Measurements from ENCODE around the gene SMC6.

SMC6 gene

DNA sequence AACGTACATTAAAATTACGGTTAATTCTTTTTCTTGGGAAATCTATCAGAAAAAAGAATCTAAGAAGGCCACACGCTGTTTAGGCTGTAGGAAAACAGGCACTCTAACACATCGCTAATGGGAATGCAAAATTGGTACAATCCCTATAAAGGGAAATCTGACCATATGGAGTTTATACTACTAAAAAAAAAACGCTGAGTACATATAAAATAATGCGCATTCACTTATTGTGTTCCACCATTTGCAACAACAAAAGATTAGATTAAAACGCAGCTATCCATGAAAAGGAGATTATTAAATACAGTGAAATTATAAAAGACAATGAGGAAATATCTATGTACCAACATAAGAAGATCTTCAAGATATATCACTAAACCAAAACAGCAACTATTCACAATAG, 62.8 kb downstream of the SMC6 start:
- no peak for DNase-seq (ENCODE audit: low read depth)
- H3K4me3 ChIP-seq (ENCODE audit: low read length), result no peak overlapping the region
- TF ChIP-seq, protein P1, sequence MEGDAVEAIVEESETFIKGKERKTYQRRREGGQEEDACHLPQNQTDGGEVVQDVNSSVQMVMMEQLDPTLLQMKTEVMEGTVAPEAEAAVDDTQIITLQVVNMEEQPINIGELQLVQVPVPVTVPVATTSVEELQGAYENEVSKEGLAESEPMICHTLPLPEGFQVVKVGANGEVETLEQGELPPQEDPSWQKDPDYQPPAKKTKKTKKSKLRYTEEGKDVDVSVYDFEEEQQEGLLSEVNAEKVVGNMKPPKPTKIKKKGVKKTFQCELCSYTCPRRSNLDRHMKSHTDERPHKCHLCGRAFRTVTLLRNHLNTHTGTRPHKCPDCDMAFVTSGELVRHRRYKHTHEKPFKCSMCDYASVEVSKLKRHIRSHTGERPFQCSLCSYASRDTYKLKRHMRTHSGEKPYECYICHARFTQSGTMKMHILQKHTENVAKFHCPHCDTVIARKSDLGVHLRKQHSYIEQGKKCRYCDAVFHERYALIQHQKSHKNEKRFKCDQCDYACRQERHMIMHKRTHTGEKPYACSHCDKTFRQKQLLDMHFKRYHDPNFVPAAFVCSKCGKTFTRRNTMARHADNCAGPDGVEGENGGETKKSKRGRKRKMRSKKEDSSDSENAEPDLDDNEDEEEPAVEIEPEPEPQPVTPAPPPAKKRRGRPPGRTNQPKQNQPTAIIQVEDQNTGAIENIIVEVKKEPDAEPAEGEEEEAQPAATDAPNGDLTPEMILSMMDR (IDR thresholded peaks at IDR 0.05; ENCODE audit: insufficient read depth, low read depth, low read length, missing control alignments), result no peak

DNA sequence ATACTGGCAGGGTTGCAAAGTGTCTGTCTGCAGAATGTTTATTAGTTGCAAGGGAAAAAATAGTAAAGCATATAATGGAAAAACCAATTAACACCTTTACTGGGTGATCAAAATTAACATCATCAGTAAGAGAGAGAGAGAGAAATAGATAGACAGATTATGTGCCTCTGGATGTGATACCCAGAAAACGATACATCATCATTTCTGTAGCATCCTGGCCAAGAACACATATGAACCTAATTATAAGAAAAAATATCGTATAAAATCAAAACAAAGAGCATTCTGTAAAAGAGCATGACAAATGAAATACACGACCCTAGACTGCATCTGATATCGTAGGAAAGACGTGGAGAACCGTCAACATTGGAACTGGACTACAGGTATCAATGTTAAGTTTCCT, 64.6 kb downstream of the SMC6 start:
- TF ChIP-seq, protein P1 (IDR thresholded peaks at IDR 0.05; ENCODE audit: insufficient read depth, low read depth, low read length, missing control alignments), result no peak
- DNase-seq (ENCODE audit: low read depth), result no peak
- no peak overlapping the region for H3K4me3 ChIP-seq (ENCODE audit: low read length)

DNA sequence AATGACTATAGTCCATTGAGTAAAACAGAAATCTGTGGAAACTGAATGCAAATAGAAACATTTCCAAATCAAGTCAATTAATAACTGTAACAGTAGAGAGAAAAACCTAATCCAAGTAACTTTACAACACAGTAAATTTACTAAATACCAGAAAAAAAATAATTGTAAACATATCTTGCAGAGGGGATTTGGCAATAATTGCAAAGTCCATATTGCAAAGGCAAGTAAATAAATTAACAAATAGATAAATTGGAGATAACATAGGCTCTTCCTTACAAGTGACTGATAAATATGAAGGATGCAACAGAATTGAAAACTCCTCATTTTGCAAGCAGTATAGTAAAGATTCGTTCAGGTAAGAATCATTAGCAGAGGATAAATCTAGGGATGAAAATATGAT, 65.0 kb downstream of the SMC6 start:
- TF ChIP-seq, protein P1 (IDR thresholded peaks at IDR 0.05; ENCODE audit: insufficient read depth, low read depth, low read length, missing control alignments), result no peak
- DNase-seq (ENCODE audit: low read depth), result no peak
- no peak overlapping the region for H3K4me3 ChIP-seq (ENCODE audit: low read length)

DNA sequence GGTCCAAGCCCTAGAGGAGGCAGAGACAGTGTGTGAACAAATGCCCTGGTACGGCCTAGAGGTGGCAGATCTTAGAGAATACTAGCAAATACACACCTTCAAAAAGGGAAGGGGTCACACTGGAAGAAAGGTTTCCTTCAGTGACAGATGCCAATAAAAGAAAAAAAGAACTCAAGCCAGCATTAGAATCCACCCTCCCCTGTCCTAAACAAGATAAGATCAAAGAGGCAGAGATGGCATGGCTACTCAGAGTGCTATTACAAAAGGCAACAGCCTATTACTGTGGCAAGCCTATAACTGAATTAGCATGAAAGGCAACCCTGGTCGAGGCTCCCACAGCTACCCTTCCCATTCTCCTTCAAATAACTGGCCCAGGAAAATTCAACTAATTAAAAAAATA, 69.6 kb downstream of the SMC6 start:
- TF ChIP-seq, protein P1 (IDR thresholded peaks at IDR 0.05; ENCODE audit: insufficient read depth, low read depth, low read length, missing control alignments), result no peak
- DNase-seq (ENCODE audit: low read depth), result no peak
- no peak overlapping the region for H3K4me3 ChIP-seq (ENCODE audit: low read length)

DNA sequence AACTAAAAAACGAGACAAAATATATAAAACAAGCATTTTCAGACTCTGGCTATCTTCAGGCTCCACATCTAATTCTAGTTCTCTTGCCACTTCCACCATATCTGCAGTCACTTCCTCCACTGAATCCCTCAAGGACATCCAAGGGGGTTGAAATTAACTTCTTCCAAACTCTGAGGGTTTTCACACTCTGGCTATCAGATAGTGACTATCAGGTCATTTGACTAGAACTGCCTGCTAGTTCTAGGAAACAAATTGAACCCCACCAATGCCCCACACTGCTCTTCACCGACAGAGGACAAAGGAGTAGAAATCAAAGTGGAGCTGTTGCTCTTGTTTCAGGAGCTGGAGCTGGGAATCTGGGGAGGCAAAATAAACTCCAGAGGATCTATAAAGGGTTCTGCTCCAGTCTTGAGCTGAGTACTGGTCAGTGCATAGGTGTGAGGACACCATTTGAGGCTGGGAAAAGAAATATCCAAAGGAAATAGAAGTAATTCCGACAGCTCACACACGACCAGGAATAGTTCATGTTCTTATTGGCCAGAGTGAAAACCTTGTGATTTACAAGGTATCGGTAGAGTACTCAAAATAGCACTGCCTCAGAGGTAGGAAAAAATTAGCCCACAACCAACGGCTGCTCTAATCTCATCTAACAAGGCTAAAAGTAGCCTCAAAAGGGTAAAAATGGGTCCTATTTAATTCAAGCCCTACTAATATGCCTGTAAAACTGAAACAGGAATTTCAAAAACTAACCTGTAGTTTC, 71.3 kb downstream of the SMC6 start:
- no peak for DNase-seq (ENCODE audit: low read depth)
- H3K4me3 ChIP-seq (ENCODE audit: low read length), result no peak overlapping the region
- TF ChIP-seq, protein P1 (IDR thresholded peaks at IDR 0.05; ENCODE audit: insufficient read depth, low read depth, low read length, missing control alignments), result no peak

DNA sequence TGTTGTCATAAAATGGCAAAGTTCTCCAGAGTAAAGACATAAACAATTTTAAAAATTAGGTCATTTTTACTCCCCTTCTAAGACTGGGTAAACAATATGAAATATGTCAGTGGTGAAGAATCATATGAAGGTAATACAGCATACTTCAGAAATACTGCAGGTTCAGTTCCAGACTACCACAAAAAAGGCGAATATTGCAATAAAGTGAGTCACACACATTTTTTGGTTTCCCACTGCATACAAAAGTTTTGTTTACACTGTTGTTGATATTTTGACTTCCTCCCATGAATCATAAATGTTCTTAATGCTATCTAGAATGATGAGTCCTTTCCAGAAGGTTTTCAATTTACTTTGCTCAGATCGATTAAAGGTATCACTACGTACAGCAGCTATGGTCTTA, 73.5 kb downstream of the SMC6 start:
- DNase-seq (ENCODE audit: low read depth), result peak; percentile 41
- H3K4me3 ChIP-seq (ENCODE audit: low read length), result no peak overlapping the region
- TF ChIP-seq, protein P1 (IDR thresholded peaks at IDR 0.05; ENCODE audit: insufficient read depth, low read depth, low read length, missing control alignments), result no peak

DNA sequence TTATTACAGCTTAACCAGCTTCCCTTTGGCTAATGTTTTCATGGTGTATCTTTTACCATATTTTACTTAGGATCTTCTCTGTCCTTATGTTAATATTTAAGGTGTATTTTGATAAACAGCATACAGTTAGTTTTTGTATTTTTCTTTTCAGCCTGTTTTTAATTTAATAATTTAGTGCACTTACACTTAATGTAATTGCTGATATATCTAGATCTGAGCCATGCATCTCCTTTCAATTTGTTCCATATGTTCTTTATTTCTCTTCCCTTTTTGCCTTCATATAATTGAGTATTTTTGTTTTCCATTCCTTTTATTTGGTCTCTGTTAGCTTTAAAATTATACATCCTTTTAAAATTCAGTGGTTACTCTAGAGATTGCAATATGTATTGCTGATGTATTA, 78.8 kb downstream of the SMC6 start:
- no peak overlapping the region for H3K4me3 ChIP-seq (ENCODE audit: low read length)
- no peak for DNase-seq (ENCODE audit: low read depth)
- TF ChIP-seq, protein P1 (IDR thresholded peaks at IDR 0.05; ENCODE audit: insufficient read depth, low read depth, low read length, missing control alignments), result no peak

Measured in epithelial cell of esophagus (primary cell).